HG03139 (cell line): ENCODE results near the gene OR1D5.
"Not testable (repeated sequence)": the region's sequence is repeated elsewhere in the genome, so short reads cannot be mapped to it uniquely, and the experiment has no call there.

Experiments
- ATAC-seq: cut with Tn5 transposase; IDR thresholded peaks from one replicate; pipeline ENCODE4 v1.9.1; 2021; ENCODE audit not compliant: unreplicated experiment

Gene OR1D5

GRCh38 chr17:3032258-3033247 is 30.9 kb downstream of the OR1D5 start:
- no peak for ATAC-seq

DNA sequence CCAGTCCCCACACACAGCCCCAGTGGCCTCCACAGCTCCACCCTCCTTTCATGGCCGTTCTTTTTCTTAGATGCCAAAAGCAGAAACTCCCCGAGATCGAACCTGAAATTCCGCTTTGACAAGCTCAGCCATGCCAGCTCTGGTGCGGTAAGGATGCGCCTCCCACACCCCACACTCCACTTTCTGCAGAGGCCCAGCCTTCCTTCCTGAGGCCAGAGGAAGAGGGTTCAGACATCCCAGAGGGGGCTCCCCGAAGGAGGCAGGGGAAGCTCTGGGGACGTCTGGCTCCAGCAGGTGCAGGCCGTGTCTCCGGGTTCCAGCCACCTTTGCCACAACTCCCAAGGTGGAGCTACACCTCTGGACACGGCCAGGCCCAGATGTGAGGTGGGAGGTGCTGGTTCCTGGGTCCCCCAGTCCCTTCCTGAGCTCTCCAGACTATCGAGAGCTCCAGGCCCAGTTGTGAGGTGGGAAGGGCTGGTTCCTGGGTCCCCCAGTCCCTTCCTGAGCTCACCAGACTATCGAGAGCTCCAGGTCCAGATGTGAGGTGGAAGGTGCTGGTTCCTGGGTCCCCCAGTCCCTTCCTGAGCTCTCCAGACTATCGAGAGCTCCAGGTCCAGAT is 32.4 kb downstream of the OR1D5 start:
- ATAC-seq: not testable (repeated sequence)

DNA sequence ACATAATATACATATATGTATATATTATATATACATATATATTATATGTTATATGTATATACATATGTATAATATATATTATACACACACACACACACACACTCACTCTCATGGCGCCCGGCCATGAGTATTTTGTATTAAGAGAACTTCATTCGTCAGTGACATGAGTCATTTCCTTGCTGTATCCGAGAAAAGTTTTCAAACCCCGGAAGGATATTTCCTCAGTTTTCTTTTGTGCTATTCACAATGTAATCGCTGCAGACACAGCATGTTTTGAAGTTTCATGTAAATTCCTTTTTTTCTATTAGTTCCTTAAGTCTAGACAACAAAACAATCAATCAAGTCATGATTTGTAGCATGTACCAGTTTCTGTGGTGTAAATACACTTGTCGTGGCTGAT is 33.3 kb downstream of the OR1D5 start:
- ATAC-seq: no peak

GRCh38 chr17:3029213-3029913 is 34.0 kb downstream of the OR1D5 start:
- ATAC-seq: no peak

DNA sequence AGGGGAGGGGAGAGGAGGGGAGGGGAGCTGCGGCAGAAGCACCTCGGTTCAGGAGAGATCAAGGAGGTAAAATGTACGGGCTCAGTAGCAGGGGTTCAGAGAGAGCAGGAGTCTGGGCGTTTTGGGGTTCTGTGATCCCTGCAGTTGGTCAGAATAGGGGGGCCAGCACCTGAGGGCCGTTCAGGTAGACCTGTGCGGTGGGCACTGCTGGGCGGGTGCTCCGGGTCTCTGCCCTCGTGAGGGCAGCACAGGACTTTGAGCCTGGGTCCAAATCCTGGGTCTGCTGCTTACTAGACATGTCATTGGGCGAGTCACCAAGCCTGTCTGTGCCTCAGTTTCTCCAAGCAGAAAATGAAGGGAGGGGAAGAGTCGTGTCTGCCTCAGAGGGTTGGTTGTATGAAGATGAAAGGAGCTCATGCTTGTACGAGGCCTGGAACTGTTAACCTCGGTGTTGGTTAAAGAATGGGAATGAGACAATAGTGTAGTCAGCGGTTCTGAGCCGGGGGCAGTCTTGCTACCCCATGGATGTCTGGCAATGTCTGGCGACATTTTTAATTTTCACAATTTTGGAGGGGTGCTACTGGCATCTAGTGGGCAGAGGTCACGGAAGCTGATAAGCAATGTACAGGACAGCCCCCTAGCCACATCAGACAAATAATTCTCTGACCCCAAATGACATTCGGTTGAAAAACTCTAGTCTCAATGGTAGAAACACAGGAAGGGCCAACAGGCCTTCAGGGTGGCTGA is 35.4 kb downstream of the OR1D5 start:
- no peak for ATAC-seq

DNA sequence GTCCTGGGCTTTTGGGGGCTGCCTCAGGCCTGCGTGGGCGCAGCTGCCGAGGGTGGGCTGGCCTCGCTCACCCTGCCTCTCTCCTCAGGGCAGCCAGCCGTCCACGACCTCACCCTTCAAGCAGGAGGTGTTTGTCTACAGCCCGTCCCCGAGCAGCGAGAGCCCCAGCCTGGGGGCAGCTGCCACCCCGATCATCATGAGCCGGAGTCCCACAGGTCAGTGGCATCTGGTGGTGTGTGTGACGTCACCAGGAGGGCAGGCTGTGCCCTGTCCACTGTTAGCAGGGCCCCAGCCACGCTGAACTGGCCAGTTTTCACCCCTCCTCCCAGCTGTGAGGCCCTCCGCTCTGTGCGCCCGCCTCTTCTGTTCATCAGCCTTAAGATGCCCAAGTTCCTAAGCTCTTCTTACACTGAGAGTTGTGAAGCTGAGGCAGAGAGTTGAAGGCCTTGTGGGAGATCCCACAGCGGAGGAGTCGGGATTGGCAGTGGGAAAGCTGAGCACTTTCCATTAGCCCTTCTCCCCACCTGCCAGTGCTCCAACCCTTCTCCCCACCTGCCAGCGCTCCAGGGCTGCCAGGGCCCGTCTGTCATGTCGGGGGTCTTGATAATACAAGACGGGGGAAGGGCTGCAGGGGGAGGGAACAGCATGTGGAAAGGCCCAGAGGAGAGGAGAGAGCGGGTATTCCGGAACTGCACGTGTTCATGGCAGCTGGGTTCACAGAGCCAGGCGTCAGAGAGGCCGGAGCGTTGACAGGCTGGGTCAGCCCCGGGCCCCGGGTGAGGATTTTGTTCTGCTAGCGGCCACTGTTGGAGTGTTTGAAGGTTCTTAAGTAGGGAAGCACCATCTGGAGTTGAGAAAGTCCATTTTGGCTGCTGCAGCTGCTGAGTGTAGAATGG is 36.3 kb downstream of the OR1D5 start:
- no peak for ATAC-seq

DNA sequence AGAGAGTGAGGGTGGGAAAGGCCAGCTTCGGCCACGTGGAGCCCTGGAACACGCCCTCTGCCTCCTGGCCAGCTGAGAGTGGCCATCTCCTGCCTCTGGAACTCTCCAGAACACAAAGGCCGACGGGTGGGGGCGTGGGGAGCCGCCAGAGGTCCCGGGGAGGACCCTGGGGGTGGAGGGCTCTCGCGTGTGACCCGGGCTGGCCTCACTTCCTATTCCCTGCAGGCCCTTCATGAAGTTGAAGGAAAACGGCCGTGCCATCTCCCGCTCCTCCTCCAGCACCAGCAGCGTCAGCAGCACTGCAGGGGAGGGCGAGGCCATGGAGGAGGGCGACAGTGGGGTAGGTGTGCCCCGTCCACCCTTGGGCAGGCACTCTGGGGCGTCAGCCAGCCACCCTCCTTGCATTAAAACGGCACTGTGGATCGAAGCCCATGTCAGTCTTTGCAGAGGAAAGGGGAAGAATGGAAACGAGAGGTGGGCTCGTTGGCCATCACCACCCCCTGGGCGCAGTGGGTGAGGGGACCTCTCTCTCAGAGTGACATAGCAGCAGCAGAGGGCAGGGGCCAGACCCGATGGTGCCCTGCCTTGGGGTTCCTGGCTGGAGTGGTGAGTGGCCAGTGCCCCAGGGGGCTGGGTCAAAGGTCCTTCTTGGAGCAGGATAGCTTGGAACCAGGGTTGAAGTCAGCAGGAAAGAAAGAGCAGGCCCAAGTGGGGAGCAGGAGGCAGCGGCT is 37.1 kb downstream of the OR1D5 start:
- ATAC-seq: no peak

GRCh38 chr17:3025421-3026124 is 37.8 kb downstream of the OR1D5 start:
- ATAC-seq: no peak

DNA sequence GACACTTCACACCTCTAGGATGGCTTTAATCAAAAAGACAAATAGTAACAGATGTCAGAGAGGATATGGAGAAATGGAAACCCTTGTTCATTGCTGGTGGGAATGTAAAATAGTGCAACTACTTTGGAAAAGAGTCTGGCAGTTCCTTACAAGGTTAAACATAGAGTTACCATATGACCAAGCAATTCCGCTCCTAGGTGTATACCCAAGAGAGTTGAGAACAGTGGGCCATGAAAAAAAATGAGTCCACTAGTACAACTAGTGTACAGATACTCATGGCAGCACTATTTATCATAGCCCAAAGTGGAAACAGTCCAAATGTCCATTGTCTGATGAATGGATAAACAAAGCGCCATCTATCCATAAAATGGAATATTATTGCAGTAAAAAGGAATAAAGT is 39.1 kb downstream of the OR1D5 start:
- no peak for ATAC-seq

DNA sequence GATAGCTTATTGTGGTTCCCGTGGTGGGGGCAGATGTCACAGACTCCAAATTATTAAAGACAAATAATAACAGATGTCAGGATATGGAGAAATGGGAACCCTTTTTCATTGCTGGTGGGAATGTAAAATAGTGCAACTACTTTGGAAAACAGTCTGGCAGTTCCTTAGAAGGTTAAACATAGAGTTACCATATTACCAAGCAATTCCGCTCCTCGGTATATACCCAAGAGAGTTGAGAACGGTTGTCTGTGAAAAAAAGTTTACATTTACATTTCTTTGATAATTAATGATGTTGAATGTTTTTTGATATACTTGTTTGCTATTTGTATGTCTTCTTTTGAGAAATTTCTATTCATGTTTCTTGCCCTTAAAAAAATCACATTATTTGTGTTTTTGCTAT is 41.2 kb downstream of the OR1D5 start:
- ATAC-seq: no peak

DNA sequence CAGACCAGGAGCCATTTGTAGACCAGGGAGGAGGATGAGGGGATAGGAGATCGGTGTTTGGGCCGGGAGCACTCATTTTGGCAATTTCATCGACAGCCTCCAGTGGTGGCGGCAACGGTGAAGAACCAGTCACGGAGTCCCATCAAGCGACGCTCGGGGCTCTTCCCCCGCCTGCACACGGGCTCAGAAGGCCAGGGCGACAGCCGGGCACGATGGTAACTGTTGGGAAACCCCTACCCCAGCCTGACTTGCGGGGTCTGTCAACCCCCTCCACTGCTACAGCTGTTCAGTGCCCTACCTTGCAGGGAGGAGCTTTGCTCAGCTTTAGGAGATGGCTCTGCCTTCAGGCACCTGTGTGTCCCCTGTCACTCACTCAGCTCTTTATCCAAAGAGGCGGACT is 43.0 kb downstream of the OR1D5 start:
- no peak for ATAC-seq

- no peak for ATAC-seq
These were observed 43.6 kb downstream of the OR1D5 start for GRCh38 chr17:3019761-3020160.

- no peak for ATAC-seq
These were observed 45.5 kb downstream of the OR1D5 start for GRCh38 chr17:3017936-3018335.

DNA sequence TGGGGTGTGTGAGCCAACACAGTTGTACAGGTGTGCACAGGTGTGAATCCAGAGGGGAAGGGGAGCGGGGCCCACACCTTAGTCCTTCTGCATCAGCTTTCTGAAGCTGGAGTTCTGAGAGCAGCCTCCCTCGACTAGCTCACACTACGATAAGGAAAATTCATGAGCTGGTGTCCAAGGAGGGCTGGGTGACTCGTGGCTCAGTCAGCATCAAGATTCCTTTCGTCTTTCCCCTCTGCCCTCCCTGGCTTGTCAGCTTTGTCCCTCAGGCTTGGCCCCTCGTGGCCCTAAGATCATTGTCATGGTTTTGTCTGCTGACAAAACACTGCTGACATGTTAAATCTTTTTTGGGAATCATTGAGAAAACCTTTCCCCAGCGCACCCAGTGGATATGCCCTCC is 47.5 kb downstream of the OR1D5 start:
- no peak for ATAC-seq

GRCh38 chr17:3012926-3013581 is 50.4 kb downstream of the OR1D5 start:
- ATAC-seq: no peak
